Panc1 (cell line): ENCODE measurements around the gene RRP1. TPM values are rescaled to one million over a fixed set of nuclear protein-coding genes. Genes with fewer than 3 reads are reported as not detected.

Experiments used
- ATAC-seq: fragments of 200-7000 bp; cut with Tn5 transposase; 2 replicates; pipeline ENCODE4 v1.9.1; 2020; ENCODE audit warnings: mild to moderate bottlenecking, moderate library complexity
- BruUV-seq: library from RNA; stranded (reverse); fragments of 400-500 nt; replicated peaks from 2 replicates; lab custom pipeline; 2021; lab: Mats Ljungman, UMichigan
- CTCF ChIA-PET: fragments of 300-600 bp; sonication (Branson Sonifier 250); formaldehyde crosslinking; loops from one replicate; lab custom pipeline; 2022; ENCODE audit warnings: antibody characterized with exemption; lab: Charles Lee
- POLR2A ChIA-PET: fragments of 300-600 bp; sonication (Branson Sonifier 250); formaldehyde crosslinking; loops from one replicate; lab custom pipeline; 2022; ENCODE audit warnings: antibody characterized with exemption; lab: Charles Lee
- DNase-seq: peaks from one replicate; pipeline ENCODE4 v3.0.0-alpha.2; 2010; ENCODE audit warnings: low read depth, low spot score
- H3K27ac ChIP-seq: 2 replicates; pipeline ENCODE4 v1.5.1; 2011; ENCODE audit warnings: mild to moderate bottlenecking, low read length, inconsistent platforms
- H3K27me3 ChIP-seq: fragments of 200-500 bp; sonication (Bioruptor generic); 2 replicates; pipeline ENCODE4 v1.6.0; 2014; ENCODE audit warnings: low read length, inconsistent platforms; ENCODE audit not compliant: control insufficient read depth, insufficient read depth
- H3K36me3 ChIP-seq: fragments of 200-500 bp; sonication (Bioruptor generic); 2 replicates; pipeline ENCODE4 v1.5.1; 2014; ENCODE audit warnings: inconsistent platforms, mild to moderate bottlenecking, low read length, moderate library complexity; ENCODE audit not compliant: control insufficient read depth, insufficient read depth
- H3K4me1 ChIP-seq: 2 replicates; pipeline ENCODE4 v1.5.1; 2011; ENCODE audit warnings: inconsistent platforms, mild to moderate bottlenecking, low read length, moderate library complexity; ENCODE audit not compliant: control insufficient read depth, insufficient read depth
- H3K4me3 ChIP-seq, 2 experiments: 2 replicates each; pipeline ENCODE4 v1.5.1; 2011 to 2012; ENCODE audit warnings: low read depth in 2 of 2, low read length in 2 of 2, mild to moderate bottlenecking in 2 of 2, inconsistent platforms in 1 of 2, moderate library complexity in 1 of 2
- H3K9me3 ChIP-seq: fragments of 200-500 bp; sonication (Bioruptor generic); 2 replicates; pipeline ENCODE4 v1.5.1; 2014; ENCODE audit warnings: low read depth, mild to moderate bottlenecking, inconsistent platforms, low read length, moderate library complexity; ENCODE audit not compliant: control insufficient read depth, insufficient read depth
- POLR2AphosphoS5 ChIP-seq: IDR thresholded peaks from 2 replicates; pipeline ENCODE4 v1.6.1; 2012; ENCODE audit warnings: mild to moderate bottlenecking, low read depth, low read length, moderate library complexity
- SIN3A ChIP-seq: IDR thresholded peaks from 2 replicates; pipeline ENCODE4 v1.6.1; 2012; ENCODE audit warnings: low read depth, mild to moderate bottlenecking, low read length, moderate library complexity, borderline replicate concordance; ENCODE audit not compliant: insufficient read depth
- TCF7L2 ChIP-seq: IDR thresholded peaks from 2 replicates; pipeline ENCODE4 v1.6.1; 2011; ENCODE audit warnings: mild to moderate bottlenecking, low read depth, low read length, inconsistent platforms
- in situ Hi-C: cut with HindIII; loops from 2 replicates; pipeline ENCODE4 v1.10.0; 2016; ENCODE audit warnings: low sequenced_read_pairs, low pct_unique_long_range_greater_than_20kb
- intact Hi-C: fragments of 100-400 bp; cut with micrococcal nuclease; formaldehyde crosslinking; loops from one replicate; pipeline ENCODE4 v1.10.0; 2022; ENCODE audit not compliant: unreplicated experiment
- total RNA-seq: library from RNA; stranded (reverse); gene quantifications from one replicate; pipeline ENCODE4 v1.2.1, GENCODE V29; 2021; ENCODE audit not compliant: unreplicated experiment
- TF ChIP-seq, protein P1 (sequence below): fragments of 450-650 bp; IDR thresholded peaks from 2 replicates; pipeline ENCODE4 v1.5.1; 2017; ENCODE audit warnings: mild to moderate bottlenecking
- TF ChIP-seq, protein P2 (sequence below), 2 experiments: IDR thresholded peaks; 2 replicates each; pipeline ENCODE4 v1.6.1; 2011 to 2012; ENCODE audit warnings: low read depth in 2 of 2, control low read depth in 1 of 2, low read length in 1 of 2, mild to moderate bottlenecking in 1 of 2, moderate library complexity in 1 of 2; ENCODE audit not compliant: insufficient read depth in 1 of 2

Gene RRP1
- total RNA-seq, 1 experiment from 2014 or later: 41.8 TPM

DNA sequence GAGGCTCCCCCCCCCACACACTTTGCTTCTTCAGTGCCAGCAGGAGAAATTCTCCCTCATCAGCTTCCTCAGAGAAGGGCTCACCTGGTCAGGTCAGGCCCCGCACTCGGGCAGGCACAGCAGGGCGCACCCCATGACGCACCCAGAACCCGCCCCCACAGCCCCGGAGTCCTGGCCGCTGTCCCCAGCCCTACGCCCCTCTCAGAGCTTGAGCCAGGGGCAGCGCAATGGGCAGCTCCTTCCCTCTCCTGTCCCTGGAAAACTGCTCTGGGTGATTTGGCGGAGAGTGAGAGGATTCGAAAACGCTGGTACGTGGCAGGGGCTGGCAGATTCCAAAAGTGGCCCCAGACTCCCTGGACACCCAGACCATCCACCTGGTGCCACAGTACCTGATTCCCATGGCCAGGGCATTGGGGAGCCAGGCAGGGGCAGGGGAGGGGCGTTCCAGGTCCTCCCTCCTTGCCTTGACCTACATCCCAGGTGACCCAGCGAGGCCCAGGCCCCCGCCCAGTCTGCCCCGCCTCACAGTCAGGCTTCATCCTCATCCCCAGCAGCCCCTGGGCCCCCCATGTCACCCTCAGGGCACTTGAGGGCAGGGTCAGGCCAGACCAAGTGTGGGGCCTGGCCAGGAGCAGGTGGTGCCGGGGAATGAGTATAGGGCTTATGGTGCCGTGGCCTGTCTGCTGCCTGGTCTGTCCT is 23.7 kb downstream of the RRP1 start:
- H3K4me3 ChIP-seq: no peak overlapping the region
- POLR2A ChIA-PET: no interaction called here

DNA sequence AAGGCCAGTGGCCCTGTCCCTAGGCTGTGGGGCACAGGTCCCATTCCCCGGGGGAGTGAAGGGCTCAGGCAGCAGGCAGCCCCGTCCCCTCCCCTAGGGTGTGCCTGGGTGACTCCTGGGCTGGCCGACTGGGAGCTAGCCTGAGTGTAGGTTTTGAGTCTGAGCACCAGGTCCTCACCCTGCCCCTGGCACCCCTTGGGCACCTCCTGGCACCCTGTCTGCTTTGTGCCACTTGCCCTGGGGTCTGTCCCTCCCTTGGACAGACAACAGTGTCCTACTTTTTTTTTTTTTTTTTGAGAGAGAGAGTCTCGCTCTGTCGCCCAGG is 24.2 kb downstream of the RRP1 start:
- Histone ChIP-seq H3K27me3 (no peaks in the 10 kb centered on the region), H3K4me3 (no peak overlapping the region), H3K4me1 (peaks cover 18% of the 10 kb centered on the region), H3K27ac (no peak overlapping the region), H3K36me3 (no peaks in the 10 kb centered on the region), H3K9me3 (no peaks in the 10 kb centered on the region)
- no peak for TF ChIP-seq TCF7L2
- TF ChIP-seq, protein P1, sequence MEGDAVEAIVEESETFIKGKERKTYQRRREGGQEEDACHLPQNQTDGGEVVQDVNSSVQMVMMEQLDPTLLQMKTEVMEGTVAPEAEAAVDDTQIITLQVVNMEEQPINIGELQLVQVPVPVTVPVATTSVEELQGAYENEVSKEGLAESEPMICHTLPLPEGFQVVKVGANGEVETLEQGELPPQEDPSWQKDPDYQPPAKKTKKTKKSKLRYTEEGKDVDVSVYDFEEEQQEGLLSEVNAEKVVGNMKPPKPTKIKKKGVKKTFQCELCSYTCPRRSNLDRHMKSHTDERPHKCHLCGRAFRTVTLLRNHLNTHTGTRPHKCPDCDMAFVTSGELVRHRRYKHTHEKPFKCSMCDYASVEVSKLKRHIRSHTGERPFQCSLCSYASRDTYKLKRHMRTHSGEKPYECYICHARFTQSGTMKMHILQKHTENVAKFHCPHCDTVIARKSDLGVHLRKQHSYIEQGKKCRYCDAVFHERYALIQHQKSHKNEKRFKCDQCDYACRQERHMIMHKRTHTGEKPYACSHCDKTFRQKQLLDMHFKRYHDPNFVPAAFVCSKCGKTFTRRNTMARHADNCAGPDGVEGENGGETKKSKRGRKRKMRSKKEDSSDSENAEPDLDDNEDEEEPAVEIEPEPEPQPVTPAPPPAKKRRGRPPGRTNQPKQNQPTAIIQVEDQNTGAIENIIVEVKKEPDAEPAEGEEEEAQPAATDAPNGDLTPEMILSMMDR: no peak
- TF ChIP-seq, protein P2, sequence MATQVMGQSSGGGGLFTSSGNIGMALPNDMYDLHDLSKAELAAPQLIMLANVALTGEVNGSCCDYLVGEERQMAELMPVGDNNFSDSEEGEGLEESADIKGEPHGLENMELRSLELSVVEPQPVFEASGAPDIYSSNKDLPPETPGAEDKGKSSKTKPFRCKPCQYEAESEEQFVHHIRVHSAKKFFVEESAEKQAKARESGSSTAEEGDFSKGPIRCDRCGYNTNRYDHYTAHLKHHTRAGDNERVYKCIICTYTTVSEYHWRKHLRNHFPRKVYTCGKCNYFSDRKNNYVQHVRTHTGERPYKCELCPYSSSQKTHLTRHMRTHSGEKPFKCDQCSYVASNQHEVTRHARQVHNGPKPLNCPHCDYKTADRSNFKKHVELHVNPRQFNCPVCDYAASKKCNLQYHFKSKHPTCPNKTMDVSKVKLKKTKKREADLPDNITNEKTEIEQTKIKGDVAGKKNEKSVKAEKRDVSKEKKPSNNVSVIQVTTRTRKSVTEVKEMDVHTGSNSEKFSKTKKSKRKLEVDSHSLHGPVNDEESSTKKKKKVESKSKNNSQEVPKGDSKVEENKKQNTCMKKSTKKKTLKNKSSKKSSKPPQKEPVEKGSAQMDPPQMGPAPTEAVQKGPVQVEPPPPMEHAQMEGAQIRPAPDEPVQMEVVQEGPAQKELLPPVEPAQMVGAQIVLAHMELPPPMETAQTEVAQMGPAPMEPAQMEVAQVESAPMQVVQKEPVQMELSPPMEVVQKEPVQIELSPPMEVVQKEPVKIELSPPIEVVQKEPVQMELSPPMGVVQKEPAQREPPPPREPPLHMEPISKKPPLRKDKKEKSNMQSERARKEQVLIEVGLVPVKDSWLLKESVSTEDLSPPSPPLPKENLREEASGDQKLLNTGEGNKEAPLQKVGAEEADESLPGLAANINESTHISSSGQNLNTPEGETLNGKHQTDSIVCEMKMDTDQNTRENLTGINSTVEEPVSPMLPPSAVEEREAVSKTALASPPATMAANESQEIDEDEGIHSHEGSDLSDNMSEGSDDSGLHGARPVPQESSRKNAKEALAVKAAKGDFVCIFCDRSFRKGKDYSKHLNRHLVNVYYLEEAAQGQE (IDR thresholded peaks at IDR 0.05; ENCODE audit: insufficient read depth in 1 of 2, low read depth in 2 of 2, low read length in 1 of 2): no peak
- no peak for TF ChIP-seq POLR2AphosphoS5
- TF ChIP-seq SIN3A: no peak
- no peak for ATAC-seq
- in situ Hi-C loops (no loop called here), intact Hi-C loops (no loop called here)
- BruUV-seq: no TSS peak
- POLR2A ChIA-PET: no interaction called here
- CTCF ChIA-PET: no interaction called here
- DNase-seq: no peak

More for the DNA sequence above, 23.7 kb downstream of the RRP1 start:
- peaks cover 18% of the 10 kb centered on the region for H3K4me1 ChIP-seq
- intact Hi-C loops: no loop called here
- no peaks in the 10 kb centered on the region for H3K9me3 ChIP-seq
- no peaks in the 10 kb centered on the region for H3K27me3 ChIP-seq
- ATAC-seq (no peak), DNase-seq (no peak)
- H3K27ac ChIP-seq: no peak overlapping the region
- CTCF ChIA-PET: interaction anchor here (0.6 kb wide), 1 partner anchor 40 kb away, joined by 3 read pairs; no protein-coding TSS in a partner anchor
- TF ChIP-seq, protein P2 (IDR thresholded peaks at IDR 0.05; ENCODE audit: insufficient read depth in 1 of 2, low read depth in 2 of 2, low read length in 1 of 2): no peak
- TF ChIP-seq POLR2AphosphoS5: no peak
- TF ChIP-seq, protein P1: no peak
- TF ChIP-seq SIN3A: no peak
- TF ChIP-seq TCF7L2: no peak
- H3K36me3 ChIP-seq: no peaks in the 10 kb centered on the region
- BruUV-seq: no TSS peak
- in situ Hi-C loops: no loop called here
